IMR-90 (cell line): ENCODE measurements around the gene REN. TPM values are rescaled to one million over a fixed set of nuclear protein-coding genes. Genes with fewer than 3 reads are reported as not detected.
A peak's percentile ranks its signal among the peaks of the same experiment; 100 is the strongest.

Experiments used
- ATAC-seq: fragments of 200-7000 bp; cut with Tn5 transposase; 2 replicates; pipeline ENCODE4 v1.9.1; 2020; ENCODE audit warnings: low read depth, mild to moderate bottlenecking, moderate library complexity
- BruUV-seq: library from RNA; stranded (reverse); fragments of 400-500 nt; replicated peaks from 2 replicates; lab custom pipeline; 2021; lab: Mats Ljungman, UMichigan
- CTCF ChIA-PET: fragments of 300-600 bp; formaldehyde crosslinking; extraction: SDS; loops from one replicate; lab custom pipeline; 2021; ENCODE audit warnings: antibody characterized with exemption; lab: Yijun Ruan, JAX
- POLR2A ChIA-PET: fragments of 300-600 bp; sonication (Branson Sonifier 250); formaldehyde crosslinking; loops from one replicate; lab custom pipeline; 2022; ENCODE audit warnings: antibody characterized with exemption; ENCODE audit not compliant: unreplicated experiment; lab: Charles Lee
- DNase-seq: peaks from one replicate; pipeline ENCODE4 v3.0.0; 2013
- H2AFZ ChIP-seq: replicated peaks from 2 replicates; pipeline ENCODE3; 2013; ENCODE audit warnings: low read length, mild to moderate bottlenecking; ENCODE audit not compliant: poor library complexity
- H2AK5ac ChIP-seq: 2 replicates; pipeline ENCODE4 v1.6.1; 2013; ENCODE audit warnings: low read depth, low read length, inconsistent platforms
- H2AK9ac ChIP-seq: replicated peaks from 2 replicates; pipeline ENCODE3; 2013; ENCODE audit warnings: mild to moderate bottlenecking, low read depth, low read length, moderate library complexity; ENCODE audit not compliant: poor library complexity
- H2BK120ac ChIP-seq: 2 replicates; pipeline ENCODE4 v1.6.1; 2013; ENCODE audit warnings: low read depth, low read length, inconsistent platforms
- H2BK15ac ChIP-seq: 3 replicates; pipeline ENCODE4 v1.6.1; 2013; ENCODE audit warnings: low read depth, low read length, inconsistent platforms
- H2BK20ac ChIP-seq: 2 replicates; pipeline ENCODE4 v1.6.1; 2013; ENCODE audit warnings: low read depth, mild to moderate bottlenecking, inconsistent platforms, low read length, moderate library complexity
- H2BK5ac ChIP-seq: 2 replicates; pipeline ENCODE4 v1.6.1; 2013; ENCODE audit warnings: mild to moderate bottlenecking, low read depth, low read length, inconsistent platforms; ENCODE audit not compliant: poor library complexity, severe bottlenecking
- H3K14ac ChIP-seq: replicated peaks from 2 replicates; pipeline ENCODE4 v1.6.1; 2013; ENCODE audit warnings: low read depth, low read length, inconsistent platforms
- H3K18ac ChIP-seq: 2 replicates; pipeline ENCODE4 v1.6.1; 2013; ENCODE audit warnings: low read depth, low read length, control low read depth
- H3K23ac ChIP-seq: 2 replicates; pipeline ENCODE4 v1.6.1; 2013; ENCODE audit warnings: low read depth, low read length, inconsistent platforms
- H3K27ac ChIP-seq: 2 replicates; pipeline ENCODE4 v1.5.1; 2013; ENCODE audit warnings: mild to moderate bottlenecking, control low read depth, low read length; ENCODE audit not compliant: insufficient read depth
- H3K27me3 ChIP-seq: 2 replicates; pipeline ENCODE4 v1.6.1; 2013; ENCODE audit warnings: low read length; ENCODE audit not compliant: control insufficient read depth, insufficient read depth
- H3K36me3 ChIP-seq: 2 replicates; pipeline ENCODE4 v1.6.1; 2013; ENCODE audit warnings: low read length, mixed read lengths; ENCODE audit not compliant: control insufficient read depth, insufficient read depth
- H3K4ac ChIP-seq: 2 replicates; pipeline ENCODE4 v1.6.1; 2013; ENCODE audit warnings: low read depth, low read length, inconsistent platforms
- H3K4me1 ChIP-seq: 2 replicates; pipeline ENCODE4 v1.6.1; 2013; ENCODE audit warnings: low read length, mixed read lengths; ENCODE audit not compliant: control insufficient read depth, insufficient read depth
- H3K4me2 ChIP-seq: 2 replicates; pipeline ENCODE4 v1.6.1; 2013; ENCODE audit warnings: low read depth, mild to moderate bottlenecking, control low read depth, low read length, moderate library complexity
- H3K4me3 ChIP-seq: 2 replicates; pipeline ENCODE4 v1.5.1; 2013; ENCODE audit warnings: low read depth, mild to moderate bottlenecking, control low read depth, low read length, moderate library complexity; ENCODE audit not compliant: insufficient read depth
- H3K56ac ChIP-seq: 2 replicates; pipeline ENCODE4 v1.6.1; 2013; ENCODE audit warnings: low read length, inconsistent platforms; ENCODE audit not compliant: insufficient read depth; ENCODE audit errors: extremely low read depth
- H3K79me1 ChIP-seq, 2 experiments: 2 replicates each; pipeline ENCODE4 v1.6.1; 2013; ENCODE audit warnings: low read length in 2 of 2, inconsistent platforms in 1 of 2, low read depth in 1 of 2
- H3K9ac ChIP-seq: 2 replicates; pipeline ENCODE4 v1.6.1; 2013; ENCODE audit warnings: low read depth, low read length, control low read depth
- H3K9me1 ChIP-seq: 2 replicates; pipeline ENCODE4 v1.6.1; 2013; ENCODE audit warnings: low read length, inconsistent platforms; ENCODE audit not compliant: insufficient read depth
- H3K9me3 ChIP-seq: 2 replicates; pipeline ENCODE4 v1.6.1; 2013; ENCODE audit warnings: low read length; ENCODE audit not compliant: control insufficient read depth, insufficient read depth
- H4K20me1 ChIP-seq: 2 replicates; pipeline ENCODE4 v1.6.1; 2013; ENCODE audit warnings: low read length, inconsistent platforms; ENCODE audit not compliant: insufficient read depth
- H4K5ac ChIP-seq: 2 replicates; pipeline ENCODE4 v1.6.1; 2013; ENCODE audit warnings: mild to moderate bottlenecking, low read depth, low read length, control low read depth
- H4K8ac ChIP-seq, 2 experiments: 2 replicates each; pipeline ENCODE4 v1.6.1; 2013; ENCODE audit warnings: low read depth in 2 of 2, low read length in 2 of 2, control low read depth in 1 of 2, inconsistent platforms in 1 of 2
- H4K91ac ChIP-seq: 2 replicates; pipeline ENCODE4 v1.6.1; 2013; ENCODE audit warnings: low read depth, low read length, inconsistent platforms; ENCODE audit not compliant: insufficient read depth
- BHLHE40 ChIP-seq: fragments of 150-350 bp; IDR thresholded peaks from 2 replicates; pipeline ENCODE4 v1.6.1; 2016; ENCODE audit warnings: mild to moderate bottlenecking, low read depth, low read length
- CEBPB ChIP-seq: IDR thresholded peaks from 2 replicates; pipeline ENCODE4 v1.6.1; 2012; ENCODE audit warnings: low read depth, low read length, improper control_type of control experiment
- ELK1 ChIP-seq: fragments of 150-350 bp; IDR thresholded peaks from 2 replicates; pipeline ENCODE4 v1.6.1; 2016; ENCODE audit warnings: low read depth, mild to moderate bottlenecking, low read length, moderate library complexity, borderline replicate concordance
- FOS ChIP-seq: fragments of 150-350 bp; IDR thresholded peaks from 2 replicates; pipeline ENCODE4 v1.6.1; 2016; ENCODE audit warnings: low read depth, low read length
- RAD21 ChIP-seq: IDR thresholded peaks from 2 replicates; pipeline ENCODE4 v1.6.1; 2012; ENCODE audit warnings: low read length, improper control_type of control experiment
- RFX5 ChIP-seq: IDR thresholded peaks from 2 replicates; pipeline ENCODE4 v1.8.0; 2012; ENCODE audit warnings: low read depth, mild to moderate bottlenecking, low read length, moderate library complexity
- USF2 ChIP-seq: fragments of 150-350 bp; IDR thresholded peaks from 2 replicates; pipeline ENCODE4 v1.6.1; 2017; ENCODE audit warnings: mild to moderate bottlenecking, antibody characterized with exemption, low read length, low read depth
- WGBS, 2 experiments: methylation state at CpG; one replicate each; pipeline versions ENCODE4 v1.1.5 to v1.1.7; 2013; ENCODE audit warnings: missing lambda C conversion rate in 2 of 2; ENCODE audit not compliant: insufficient read length in 1 of 2; ENCODE audit errors: extremely low coverage in 2 of 2; 5-methylcytosine and 5-hydroxymethylcytosine counted together
- dilution Hi-C: fragments of 300-500 bp; cut with HindIII; formaldehyde crosslinking; loops from one replicate; pipeline ENCODE4 v1.14.3; 2018; ENCODE audit warnings: low sequenced_read_pairs; ENCODE audit not compliant: unreplicated experiment
- in situ Hi-C: fragments of 300-500 bp; cut with MboI; formaldehyde crosslinking; loops from 3 replicates; pipeline ENCODE4 v1.14.3; 2019; ENCODE audit warnings: low sequenced_read_pairs, inconsistent platforms, mixed read lengths
- intact Hi-C: fragments of 100-400 bp; cut with micrococcal nuclease; formaldehyde crosslinking; loops from 2 replicates; pipeline ENCODE4 v1.10.0; 2022
- polyA plus RNA-seq, 3 experiments: library from polyadenylated mRNA; depleted of rRNA; stranded (reverse); fragments of >200 nt; gene quantifications; 2 replicates each; pipeline ENCODE4 v1.2.3, GENCODE V29; 2012; ENCODE audit warnings: low replicate concordance in 1 of 3
- total RNA-seq: library from RNA; depleted of rRNA; stranded (reverse); fragments of >200 nt; gene quantifications from 2 replicates; pipeline ENCODE4 v1.2.3, GENCODE V29; 2012
- TF ChIP-seq, protein P1 (sequence below): conservative IDR thresholded peaks from 2 replicates; pipeline ENCODE4 v1.5.1; 2012; ENCODE audit warnings: mild to moderate bottlenecking, low read depth, low read length, improper control_type of control experiment

The REN gene
- total and polyA plus RNA-seq, 2 of the 4 experiments (the other 2 are of a cell fraction): 0.54 to 1.2 TPM

DNA sequence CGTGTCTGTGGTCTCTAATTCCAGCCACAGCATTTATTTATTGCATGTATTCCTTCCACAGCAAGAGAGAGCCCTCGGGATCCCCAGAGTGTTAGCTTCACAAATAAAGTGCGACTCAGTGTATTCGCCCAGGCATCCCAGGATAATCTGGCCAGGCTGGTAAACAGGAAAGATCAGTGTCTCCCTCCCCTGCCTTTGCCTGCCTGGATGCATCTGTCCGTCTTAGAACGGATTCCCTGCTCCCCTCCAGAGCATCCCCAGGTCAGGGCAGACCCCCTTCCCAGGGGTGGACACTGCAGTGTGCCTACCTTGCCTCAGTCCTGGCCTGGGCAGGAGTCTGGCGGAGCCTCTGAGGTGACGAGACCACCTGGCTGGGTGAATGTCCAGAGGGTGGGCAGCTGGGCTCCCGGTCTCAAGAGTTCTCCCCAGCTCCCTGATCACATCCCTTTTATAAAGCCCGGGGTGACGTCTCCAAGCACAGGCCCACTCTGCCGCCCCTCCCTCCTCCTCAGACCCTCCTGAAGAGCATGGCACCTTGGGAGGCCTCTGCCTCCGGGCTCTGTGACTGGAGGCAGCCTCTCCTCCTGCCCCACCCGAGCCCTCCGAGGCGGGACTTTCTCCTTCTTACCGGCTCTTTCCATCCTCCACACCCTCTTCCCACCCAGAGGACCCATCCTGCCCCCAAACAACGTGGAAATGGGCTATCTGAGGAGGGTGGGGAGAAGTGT lies 30.1 kb upstream of the REN start, which contains the start of gene KISS1 (continued):
- TF ChIP-seq, protein P1, sequence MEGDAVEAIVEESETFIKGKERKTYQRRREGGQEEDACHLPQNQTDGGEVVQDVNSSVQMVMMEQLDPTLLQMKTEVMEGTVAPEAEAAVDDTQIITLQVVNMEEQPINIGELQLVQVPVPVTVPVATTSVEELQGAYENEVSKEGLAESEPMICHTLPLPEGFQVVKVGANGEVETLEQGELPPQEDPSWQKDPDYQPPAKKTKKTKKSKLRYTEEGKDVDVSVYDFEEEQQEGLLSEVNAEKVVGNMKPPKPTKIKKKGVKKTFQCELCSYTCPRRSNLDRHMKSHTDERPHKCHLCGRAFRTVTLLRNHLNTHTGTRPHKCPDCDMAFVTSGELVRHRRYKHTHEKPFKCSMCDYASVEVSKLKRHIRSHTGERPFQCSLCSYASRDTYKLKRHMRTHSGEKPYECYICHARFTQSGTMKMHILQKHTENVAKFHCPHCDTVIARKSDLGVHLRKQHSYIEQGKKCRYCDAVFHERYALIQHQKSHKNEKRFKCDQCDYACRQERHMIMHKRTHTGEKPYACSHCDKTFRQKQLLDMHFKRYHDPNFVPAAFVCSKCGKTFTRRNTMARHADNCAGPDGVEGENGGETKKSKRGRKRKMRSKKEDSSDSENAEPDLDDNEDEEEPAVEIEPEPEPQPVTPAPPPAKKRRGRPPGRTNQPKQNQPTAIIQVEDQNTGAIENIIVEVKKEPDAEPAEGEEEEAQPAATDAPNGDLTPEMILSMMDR: no peak

DNA sequence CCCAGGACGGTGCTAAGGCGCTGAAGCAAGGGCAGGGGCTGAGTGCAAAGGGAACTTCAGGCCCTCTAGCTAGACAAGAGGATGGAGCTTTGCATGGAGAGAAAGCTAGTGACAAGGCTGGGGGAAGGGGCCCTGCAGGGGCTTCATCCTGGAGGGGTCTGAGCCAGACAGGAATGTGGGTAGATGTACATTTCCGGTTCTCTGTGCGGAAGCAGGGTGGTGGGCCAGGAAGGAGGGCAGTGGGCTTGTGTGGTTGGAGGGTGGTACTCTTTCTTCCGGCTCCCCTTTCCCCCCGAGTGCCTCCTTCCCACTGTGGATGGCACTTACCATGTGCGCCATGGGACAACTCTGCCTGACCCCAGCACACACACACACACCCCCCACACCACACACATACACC lies 28.6 kb upstream of the REN start:
- Histone ChIP-seq H4K8ac (peak overlapping the region; percentile 72 to 99), H2AK5ac (peak overlapping the region; percentile 100), H3K36me3 (no peaks in the 10 kb centered on the region), H4K5ac (peak overlapping the region; percentile 92; the same call in 1 of the 2 replicates), H3K9me1 (peaks cover 33% of the 10 kb centered on the region), H2BK5ac (peak overlapping the region; percentile 100), H3K27ac (no peak overlapping the region), H2AK9ac (peak overlapping the region; percentile 81), H2BK20ac (peak overlapping the region; percentile 100), H2AFZ (peak overlapping the region; percentile 47), H3K56ac (no peak overlapping the region), H3K27me3 (no peaks in the 10 kb centered on the region), H2BK120ac (peak overlapping the region; percentile 100), H3K79me1 (peaks cover 6 to 30% of the 10 kb centered on the region in 2 experiments; a peak in 3 of 4 replicates), H3K4me3 (no peak overlapping the region), H3K18ac (peak overlapping the region; percentile 98; the same call in 1 of the 2 replicates), H3K9me3 (no peaks in the 10 kb centered on the region), H4K20me1 (no peaks in the 10 kb centered on the region), H3K4ac (peak overlapping the region; percentile 100), H3K23ac (peak overlapping the region; percentile 100; the same call in 1 of the 2 replicates), H3K4me2 (no peak overlapping the region; the same call in 1 of the 2 replicates), H3K14ac (peak overlapping the region; percentile 100), H3K4me1 (peaks cover 41% of the 10 kb centered on the region), H4K91ac (peak overlapping the region; percentile 99), H3K9ac (no peak overlapping the region), H2BK15ac (peak overlapping the region; percentile 100; the same call in 2 of the 3 replicates)
- in situ Hi-C loops (no loop called here), dilution Hi-C loops (no loop called here), intact Hi-C loops (no loop called here)
- CTCF ChIA-PET: no interaction called here
- ATAC-seq (no peak), DNase-seq (no peak)
- TF ChIP-seq RAD21: no peak
- TF ChIP-seq CEBPB: no peak
- TF ChIP-seq, protein P1: no peak
- TF ChIP-seq FOS: no peak
- TF ChIP-seq RFX5: no peak
- no peak for TF ChIP-seq ELK1
- no peak for TF ChIP-seq BHLHE40
- no peak for TF ChIP-seq USF2
- POLR2A ChIA-PET: no interaction called here
- no TSS peak for BruUV-seq
- no CpG with 5 or more reads among the region's 7 CpGs for WGBS, 2 experiments
